GM12892 (cell line): ENCODE results near the gene MAPK6.
"Not testable (repeated sequence)": the region's sequence is repeated elsewhere in the genome, so short reads cannot be mapped to it uniquely, and the experiment has no call there.

Experiments
- POLR2A ChIP-seq: IDR thresholded peaks from 2 replicates; pipeline ENCODE4 v1.6.1; 2011; ENCODE audit warnings: low read depth, low read length, control low read depth
- POLR2AphosphoS5 ChIP-seq: IDR thresholded peaks from 2 replicates; pipeline ENCODE4 v1.6.1; 2011; ENCODE audit warnings: low read depth, low read length, control low read depth
- TAF1 ChIP-seq: IDR thresholded peaks from 2 replicates; pipeline ENCODE4 v1.6.1; 2011; ENCODE audit warnings: low read depth, mild to moderate bottlenecking, control low read depth, low read length, borderline replicate concordance

GRCh38 chr15:52054858-52055257 lies 35.8 kb downstream of the MAPK6 start:
- not testable (repeated sequence) for TF ChIP-seq POLR2A, POLR2AphosphoS5, TAF1
